Psoas muscle (tissue), 8 donors: ENCODE data around the gene HEXA. TPM values are rescaled to one million over a fixed set of nuclear protein-coding genes. Genes with fewer than 3 reads are reported as not detected.

Source experiments
- ATAC-seq, 4 donors: fragments of 200-7000 bp; cut with Tn5 transposase; one replicate each; pipeline ENCODE4 v1.9.1; 2020; ENCODE audit warnings: moderate library complexity in 3 of 4, mild to moderate bottlenecking in 2 of 4
- DNase-seq, 2 donors: peaks; one replicate each; pipeline ENCODE4 v3.0.0-alpha.2; 2020
- H3K27ac ChIP-seq: fragments of 200-600 bp; one replicate; pipeline ENCODE4 v1.8.0; 2022
- H3K27me3 ChIP-seq, 3 donors: fragments of 200-600 bp in 1 of 3; one replicate each; pipeline versions ENCODE4 v1.6.1 to v1.8.0; 2013 to 2022; ENCODE audit warnings: low read length in 2 of 3, mild to moderate bottlenecking in 2 of 3, moderate library complexity in 1 of 3; ENCODE audit not compliant: insufficient read depth in 3 of 3
- H3K36me3 ChIP-seq, 2 donors: fragments of 200-600 bp in 1 of 2; one replicate each; pipeline versions ENCODE4 v1.6.1 to v1.8.0; 2013 to 2022; ENCODE audit warnings: low read depth in 1 of 2, mild to moderate bottlenecking in 1 of 2, moderate library complexity in 1 of 2; ENCODE audit not compliant: insufficient read depth in 1 of 2
- H3K4me1 ChIP-seq: fragments of 200-600 bp; one replicate; pipeline ENCODE4 v1.8.0; 2022
- H3K4me3 ChIP-seq: fragments of 200-600 bp; one replicate; pipeline ENCODE4 v1.8.0; 2022; ENCODE audit warnings: mild to moderate bottlenecking
- H3K9me3 ChIP-seq: fragments of 200-600 bp; one replicate; pipeline ENCODE4 v1.8.0; 2022
- CTCF ChIP-seq: fragments of 200-600 bp; IDR thresholded peaks from one replicate; pipeline ENCODE4 v1.8.0; 2022; ENCODE audit warnings: antibody characterized with exemption
- WGBS, 3 donors: extraction: QIAGEN DNeasy Blood & Tissue Kit; methylation state at CpG; one replicate each; pipeline versions ENCODE4 v1.1.6 to v1.1.7; 2013; 5-methylcytosine and 5-hydroxymethylcytosine counted together
- intact Hi-C, 2 donors: fragments of 100-400 bp; cut with DNase I; formaldehyde crosslinking; loops; one replicate each; pipeline versions ENCODE4 v1.11.0 to v1.14.2; 2022
- polyA plus RNA-seq, 3 donors: library from polyadenylated mRNA; stranded (reverse); fragments of 200-250 nt; gene quantifications; one replicate each; pipeline ENCODE4 v1.2.3, GENCODE V29; 2013
- total RNA-seq, 4 donors: library from RNA; stranded (reverse); fragmentation: NEBNext Ultra II Directional in 2 of 4; extraction: Animal tissue kit (Norgen Biotek cat#: 25700) in 2 of 4; gene quantifications; one replicate each; pipeline versions ENCODE4 v1.2.1 to v1.2.4, GENCODE V29; 2021 to 2023
- donor health status: healthy with polysubstance abuse.
- donor health status: DM: no; HTN: no; CAD: no; lungs with moderate emphysema.
- donor health status: Bipolar disorder and iron deficiency.
- donor health status: healthy.
- donor health status: DM: yes; HTN: yes; CAD: no.
- donor health status: DM: no; HTN: no; CAD: no.
- donor health status: DM: no; HTN: no; CAD: no.
- donor health status: DM: yes; HTN: yes; CAD: no.

The HEXA gene
- total and polyA plus RNA-seq, 7 donors, result 32.1 to 55.4 (median 47.3) TPM

GRCh38 chr15:72313448-72313840 lies 62.4 kb downstream of the HEXA start:
- H3K36me3 ChIP-seq, result no peaks in the 10 kb centered on the region
- H3K9me3 ChIP-seq, result no peaks in the 10 kb centered on the region
- H3K27me3 ChIP-seq, result no peaks in the 10 kb centered on the region
- ATAC-seq (no peak), DNase-seq (no peak)
- no peaks in the 10 kb centered on the region for H3K4me1 ChIP-seq
- H3K27ac ChIP-seq, result no peak overlapping the region
- no peak for TF ChIP-seq CTCF
- 70 to 81% (median 75%) methylated on average over 2 of the region's 2 CpGs for WGBS, 3 donors
- no peak overlapping the region for H3K4me3 ChIP-seq
- intact Hi-C loops, result no loop called here

GRCh38 chr15:72312605-72313447 lies 63.0 kb downstream of the HEXA start:
- ATAC-seq, result peak; percentile 79 to 91 (median 90)
- Histone ChIP-seq H3K27me3 (no peaks in the 10 kb centered on the region), H3K4me3 (no peak overlapping the region), H3K4me1 (no peaks in the 10 kb centered on the region), H3K9me3 (no peaks in the 10 kb centered on the region), H3K36me3 (no peaks in the 10 kb centered on the region), H3K27ac (no peak overlapping the region)
- 49 to 55% (median 50%) methylated on average over 2 of the region's 2 CpGs for WGBS, 3 donors
- peak; percentile 52 for TF ChIP-seq CTCF
- peak; percentile 50 to 79 for DNase-seq
- intact Hi-C loops, result no loop called here

- Histone ChIP-seq H3K4me3 (no peak overlapping the region), H3K27me3 (no peaks in the 10 kb centered on the region), H3K27ac (no peak overlapping the region), H3K36me3 (no peaks in the 10 kb centered on the region), H3K4me1 (no peaks in the 10 kb centered on the region), H3K9me3 (no peaks in the 10 kb centered on the region)
- no peak for ATAC-seq
- intact Hi-C loops, result no loop called here
- TF ChIP-seq CTCF, result no peak
- DNase-seq, result no peak
- WGBS, 3 donors, result 64 to 76% (median 67%) methylated on average over 5 of the region's 5 CpGs
Measured at GRCh38 chr15:72307026-72307425, 68.8 kb downstream of the HEXA start.

GRCh38 chr15:72306211-72306785 lies 69.5 kb downstream of the HEXA start:
- TF ChIP-seq CTCF, result no peak
- no peak overlapping the region for H3K4me3 ChIP-seq
- 52 to 70% (median 64%) methylated on average over 10 of the region's 10 CpGs for WGBS, 3 donors
- H3K4me1 ChIP-seq, result no peaks in the 10 kb centered on the region
- intact Hi-C loops, result no loop called here
- H3K27me3 ChIP-seq, result no peaks in the 10 kb centered on the region
- DNase-seq (no peak), ATAC-seq (no peak)
- no peak overlapping the region for H3K27ac ChIP-seq
- H3K9me3 ChIP-seq, result no peaks in the 10 kb centered on the region
- H3K36me3 ChIP-seq, result no peaks in the 10 kb centered on the region
